K562 (cell line): ENCODE measurements around the gene COX7A1. TPM values are rescaled to one million over a fixed set of nuclear protein-coding genes. Genes with fewer than 3 reads are reported as not detected.
A peak's percentile ranks its signal among the peaks of the same experiment; 100 is the strongest.

Experiments
- BCL6 ChIP-seq: fragments of 250-450 bp; sonication (Bioruptor Pico); IDR thresholded peaks from 2 replicates; pipeline ENCODE4 v1.4.0; 2020
- CEBPG ChIP-seq, 3 experiments: fragments of 200-800 bp in 1 of 3; sonication (Bioruptor generic) in 1 of 3; sonication (generic) in 1 of 3; formaldehyde crosslinking in 1 of 3; IDR thresholded peaks in 2 of 3; conservative IDR thresholded peaks in 1 of 3; 2 replicates each; pipeline versions ENCODE4 v1.6.1 to v1.8.0; 2016 to 2022; ENCODE audit warnings: missing compliant biosample characterization in 2 of 3, missing genetic modification characterization in 2 of 3, mild to moderate bottlenecking in 1 of 3, missing genetic modification reagents in 1 of 3
- CHCHD3 ChIP-seq: fragments of 250-450 bp; sonication (Bioruptor Pico); IDR thresholded peaks from 2 replicates; pipeline ENCODE4 v2.1.2; 2022; ENCODE audit warnings: mild to moderate bottlenecking
- CTCF ChIP-seq, 3 experiments: IDR thresholded peaks in 2 of 3; conservative IDR thresholded peaks in 1 of 3; 2 replicates each; pipeline ENCODE4 v1.5.1; 2011 to 2012; ENCODE audit warnings: low read length in 3 of 3, mild to moderate bottlenecking in 3 of 3, control low read depth in 2 of 3, improper control_type of control experiment in 1 of 3, inconsistent platforms in 1 of 3, low read depth in 1 of 3, mixed read lengths in 1 of 3, moderate library complexity in 1 of 3; ENCODE audit not compliant: insufficient read depth in 2 of 3
- DNMT1 ChIP-seq: fragments of 450-650 bp; IDR thresholded peaks from 2 replicates; pipeline ENCODE4 v1.6.1; 2016; ENCODE audit warnings: antibody characterized with exemption, mild to moderate bottlenecking
- ELF1 ChIP-seq: fragments of 200-800 bp; sonication (Bioruptor generic); IDR thresholded peaks from 2 replicates; pipeline ENCODE4 v1.6.1; 2016; ENCODE audit warnings: missing genetic modification characterization, missing compliant biosample characterization
- ELF4 ChIP-seq: fragments of 450-650 bp; formaldehyde crosslinking; IDR thresholded peaks from 2 replicates; pipeline ENCODE4 v1.4.0; 2022; ENCODE audit warnings: missing genetic modification characterization
- HNRNPUL1 ChIP-seq: fragments of 200-400 bp; formaldehyde crosslinking; IDR thresholded peaks from 2 replicates; pipeline ENCODE4 v1.6.1; 2017; ENCODE audit warnings: low read length
- HOXB6 ChIP-seq: fragments of 250-450 bp; sonication (Bioruptor Pico); IDR thresholded peaks from 2 replicates; pipeline ENCODE4 v1.5.1; 2022; ENCODE audit warnings: mild to moderate bottlenecking, borderline replicate concordance
- KAT8 ChIP-seq: fragments of 450-650 bp; IDR thresholded peaks from 2 replicates; pipeline ENCODE4 v1.6.1; 2016; ENCODE audit warnings: low read depth, mild to moderate bottlenecking
- MIER1 ChIP-seq: fragments of 450-650 bp; IDR thresholded peaks from 2 replicates; pipeline ENCODE4 v1.6.1; 2016; ENCODE audit warnings: antibody characterized with exemption, mild to moderate bottlenecking, low read depth
- PML ChIP-seq: IDR thresholded peaks from 2 replicates; pipeline ENCODE4 v1.6.1; 2012; ENCODE audit warnings: low read length, inconsistent platforms
- POLR2B ChIP-seq: fragments of 450-650 bp; IDR thresholded peaks from 2 replicates; pipeline ENCODE4 v1.6.1; 2018; ENCODE audit warnings: low read depth; ENCODE audit not compliant: partially characterized antibody
- RBM14 ChIP-seq: fragments of 200-400 bp; formaldehyde crosslinking; IDR thresholded peaks from 2 replicates; pipeline ENCODE4 v1.6.1; 2018; ENCODE audit warnings: low read depth, mild to moderate bottlenecking, low read length, moderate library complexity, borderline replicate concordance; ENCODE audit not compliant: insufficient read depth
- SMAD1 ChIP-seq: fragments of 150-350 bp; IDR thresholded peaks from 2 replicates; pipeline ENCODE4 v1.6.1; 2014; ENCODE audit warnings: low read length, low read depth; ENCODE audit not compliant: partially characterized antibody
- SMC3 ChIP-seq: conservative IDR thresholded peaks from 2 replicates; pipeline ENCODE4 v1.6.1; 2011; ENCODE audit warnings: low read depth, low read length, improper control_type of control experiment; ENCODE audit not compliant: insufficient read depth
- SNIP1 ChIP-seq: fragments of 450-650 bp; IDR thresholded peaks from 2 replicates; pipeline ENCODE4 v1.7.1; 2017; ENCODE audit warnings: low read depth, mild to moderate bottlenecking
- TCFL5 ChIP-seq: fragments of 250-450 bp; sonication (Bioruptor Pico); conservative IDR thresholded peaks from 2 replicates; pipeline ENCODE4 v1.6.1; 2021; ENCODE audit warnings: mild to moderate bottlenecking, moderate library complexity, matching md5 sums
- ZBTB1 ChIP-seq: sonication (generic); formaldehyde crosslinking; IDR thresholded peaks from 2 replicates; pipeline ENCODE4 v1.8.1; 2023; ENCODE audit warnings: missing genetic modification reagents, low read depth, mild to moderate bottlenecking, borderline replicate concordance
- ZC3H4 ChIP-seq: sonication (generic); formaldehyde crosslinking; IDR thresholded peaks from 2 replicates; pipeline ENCODE4 v1.9.0; 2021; ENCODE audit warnings: missing genetic modification reagents, borderline replicate concordance
- ZNF146 ChIP-seq: IDR thresholded peaks from one replicate; pipeline ENCODE4 v1.6.1; 2018; ENCODE audit warnings: missing compliant biosample characterization; ENCODE audit not compliant: unreplicated experiment
- ZNF212 ChIP-seq: fragments of 450-650 bp; formaldehyde crosslinking; IDR thresholded peaks from 2 replicates; pipeline ENCODE4 v1.4.0; 2020; ENCODE audit warnings: mild to moderate bottlenecking
- ZNF282 ChIP-seq: sonication (generic); formaldehyde crosslinking; IDR thresholded peaks from 2 replicates; pipeline ENCODE4 v1.8.1; 2023; ENCODE audit warnings: missing genetic modification reagents
- ZNF311 ChIP-seq: fragments of 250-450 bp; sonication (Bioruptor Pico); IDR thresholded peaks from 2 replicates; pipeline ENCODE4 v1.4.0; 2020; ENCODE audit warnings: mild to moderate bottlenecking, moderate library complexity
- ZNF717 ChIP-seq: fragments of 250-450 bp; sonication (Bioruptor Pico); IDR thresholded peaks from 2 replicates; pipeline ENCODE4 v1.5.0; 2021
- ZNF75A ChIP-seq: fragments of 450-650 bp; formaldehyde crosslinking; IDR thresholded peaks from 2 replicates; pipeline ENCODE4 v1.4.0; 2020; ENCODE audit warnings: mild to moderate bottlenecking
- polyA plus RNA-seq, 8 experiments: library from polyadenylated mRNA; depleted of rRNA in 4 of 8; stranded (reverse) in 5 of 8; unstranded in 3 of 8; fragments of >200 nt; fragmentation: Nextera tagmentation in 2 of 8; fragmentation: Illumina TruSeq in 1 of 8; extraction: Ambion mirVana in 2 of 8; extraction: Trizol in 1 of 8; gene quantifications; 2 replicates each; pipeline versions ENCODE4 v1.2.1 to v1.2.3, GENCODE V29; 2011 to 2014; ENCODE audit warnings: inconsistent platforms in 1 of 8, missing spikeins in 1 of 8
- total RNA-seq, 7 experiments: library from RNA; depleted of rRNA in 6 of 7; stranded (reverse); fragments of >200 nt in 6 of 7; fragmentation: Illumina TruSeq in 2 of 7; extraction: Trizol in 2 of 7; gene quantifications; 2 replicates each; pipeline versions ENCODE4 v1.2.1 to v1.2.3, GENCODE V29; 2011 to 2021; ENCODE audit warnings: low replicate concordance in 1 of 7
- TF ChIP-seq, protein P1 (sequence below): sonication (generic); formaldehyde crosslinking; IDR thresholded peaks from 2 replicates; pipeline ENCODE4 v1.8.0; 2022; ENCODE audit warnings: mild to moderate bottlenecking, low read depth, missing genetic modification reagents

The COX7A1 gene
- total and polyA plus RNA-seq, 9 of the 15 experiments (the other 6 are each of a cell fraction or from before 2014, with no cell fraction given): 0.08 TPM; not detected in 8

- TF ChIP-seq ELF1 (no peak), ZNF146 (no peak), HOXB6 (CRISPR knock-in tag) (no peak), ZC3H4 (CRISPR knock-in tag) (no peak), SMAD1 (no peak), CHCHD3 (CRISPR knock-in tag) (no peak), RBM14 (no peak), PML (peak; percentile 47; the same call in 1 of the 2 replicates), SNIP1 (no peak), ZNF717 (CRISPR knock-in tag) (no peak), ZNF311 (no peak), CEBPG (CRISPR knock-in tag; IDR thresholded peaks at IDR 0.05) (no peak), CEBPG (tag; conservative IDR thresholded peaks at IDR 0.05 in 1 of 2, IDR thresholded peaks at IDR 0.05 in 1 of 2) (no peak), HNRNPUL1 (no peak), KAT8 (no peak), ZNF282 (no peak), ELF4 (CRISPR knock-in tag) (no peak), CTCF (IDR thresholded peaks at IDR 0.05 in 2 of 3, conservative IDR thresholded peaks at IDR 0.05 in 1 of 3; ENCODE audit: insufficient read depth in 2 of 3, low read depth in 1 of 3, low read length in 3 of 3) (peak in 2 of 3 experiments; percentile 17 to 35; a peak in 3 of 6 replicates), ZBTB1 (CRISPR knock-in tag) (peak; percentile 78), SMC3 (0 out of 2 replicates have a peak, but pooled peaks have one; percentile 9), ZNF212 (CRISPR knock-in tag) (no peak), MIER1 (no peak), TCFL5 (CRISPR knock-in tag) (no peak), ZNF75A (no peak), DNMT1 (no peak), POLR2B (peak; percentile 79), BCL6 (no peak)
- TF ChIP-seq, protein P1, sequence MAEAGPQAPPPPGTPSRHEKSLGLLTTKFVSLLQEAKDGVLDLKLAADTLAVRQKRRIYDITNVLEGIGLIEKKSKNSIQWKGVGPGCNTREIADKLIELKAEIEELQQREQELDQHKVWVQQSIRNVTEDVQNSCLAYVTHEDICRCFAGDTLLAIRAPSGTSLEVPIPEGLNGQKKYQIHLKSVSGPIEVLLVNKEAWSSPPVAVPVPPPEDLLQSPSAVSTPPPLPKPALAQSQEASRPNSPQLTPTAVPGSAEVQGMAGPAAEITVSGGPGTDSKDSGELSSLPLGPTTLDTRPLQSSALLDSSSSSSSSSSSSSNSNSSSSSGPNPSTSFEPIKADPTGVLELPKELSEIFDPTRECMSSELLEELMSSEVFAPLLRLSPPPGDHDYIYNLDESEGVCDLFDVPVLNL (CRISPR knock-in tag): no peak
Measured at GRCh38 chr19:36139473-36140303, 12.6 kb downstream of the COX7A1 start, which contains the start of gene CAPNS1 (continued).
